Endometrial microvascular endothelial cells (primary cell): ENCODE data around the gene ELMOD3. TPM values are rescaled to one million over a fixed set of nuclear protein-coding genes. Genes with fewer than 3 reads are reported as not detected.

Experiments used
- in situ Hi-C: cut with HindIII; loops from 2 replicates; pipeline ENCODE4 v1.10.0; 2017; ENCODE audit warnings: low sequenced_read_pairs, low pct_unique_long_range_greater_than_20kb; ENCODE audit errors: inconsistent ontology term
- total RNA-seq: library from RNA; depleted of rRNA; stranded (reverse); fragments of >200 nt; gene quantifications from one replicate; pipeline ENCODE4 v1.2.3, GENCODE V29; 2015; ENCODE audit errors: inconsistent ontology term

ELMOD3 gene
- total RNA-seq, 1 donor from 2014 or later, result 17.1 TPM

DNA sequence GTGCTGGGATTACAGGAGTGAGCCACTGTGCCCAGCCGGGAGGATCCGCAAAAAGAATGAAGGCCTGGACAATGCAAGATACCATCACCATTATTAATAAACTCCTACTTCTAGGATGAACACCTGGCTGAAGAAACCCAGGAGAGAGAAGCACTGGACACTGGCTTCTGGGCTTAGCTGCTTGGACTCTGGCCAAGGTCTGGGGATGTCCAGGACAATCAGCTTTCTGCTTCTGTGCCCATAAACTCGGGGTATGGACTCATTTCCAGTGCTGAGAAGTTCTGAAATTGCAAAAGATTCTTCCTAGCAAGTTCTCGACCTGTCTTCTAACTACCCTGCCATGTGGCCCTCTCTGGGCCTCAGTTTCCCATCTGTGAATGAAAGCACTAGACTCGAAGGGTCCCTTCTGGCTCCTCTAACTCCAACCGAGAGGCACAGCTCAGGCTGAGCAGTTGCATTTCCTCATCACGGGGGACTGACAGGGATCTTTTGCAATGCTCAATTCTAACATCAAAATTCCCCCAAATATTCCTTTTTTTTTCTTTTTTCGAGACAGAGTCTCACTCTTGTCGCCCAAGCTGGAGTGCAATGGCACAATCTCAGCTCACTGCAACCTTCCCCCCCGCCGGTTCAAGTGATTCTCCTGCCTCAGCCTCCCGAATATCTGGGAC lies 61.5 kb downstream of the ELMOD3 start:
- in situ Hi-C loops, result loop anchor here (25.0 kb wide), 1 partner anchor 121 kb away; the partner anchor contains the start of gene MAT2A

DNA sequence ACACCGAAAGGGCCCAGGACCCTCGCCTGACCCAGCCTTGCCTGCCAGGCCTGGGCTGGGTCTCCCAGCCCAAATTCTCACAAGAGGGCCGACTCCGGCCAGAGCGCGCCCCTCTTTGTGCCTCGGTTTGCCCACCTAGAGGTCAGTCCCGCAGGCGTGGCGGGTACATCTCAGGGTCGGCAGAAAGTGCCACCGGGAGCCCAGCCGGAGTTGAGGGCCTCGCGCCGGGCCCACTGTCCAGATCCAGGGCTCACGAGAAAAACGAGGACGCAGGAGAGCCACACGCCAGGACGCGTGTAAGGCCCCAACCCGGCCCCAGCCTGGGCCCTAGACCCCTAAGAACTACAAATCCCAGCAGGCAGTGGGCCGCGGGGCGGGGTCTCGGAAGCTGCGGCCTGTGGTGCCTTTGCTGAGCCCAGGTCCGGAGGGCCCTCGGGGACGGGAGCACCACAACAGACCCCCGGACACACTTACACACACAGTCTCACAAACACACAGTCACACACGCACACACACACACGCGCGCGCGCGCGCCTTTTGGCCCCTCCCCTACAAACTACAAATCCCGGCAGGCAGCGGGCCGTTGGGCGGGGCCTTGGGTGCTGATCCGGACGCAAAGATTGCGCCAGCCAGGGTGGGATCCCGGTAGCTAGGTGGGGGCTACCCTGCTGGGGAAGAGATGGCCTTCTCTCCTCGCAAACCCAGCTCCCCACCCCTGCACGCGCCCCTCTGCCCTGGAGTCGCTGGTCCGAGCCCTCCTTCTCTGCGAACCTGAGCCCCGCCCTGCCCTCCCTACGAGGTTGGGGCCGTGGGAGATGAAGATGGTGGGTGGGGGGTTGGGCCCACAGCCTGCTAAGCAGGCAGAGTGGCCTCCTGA lies 63.8 kb downstream of the ELMOD3 start, which contains the start of gene SH2D6:
SH2D6 (plus strand) TSS at position 583 of the 877 bp plus-strand sequence. CDS start 10,752 bp downstream, outside the sequence.
- in situ Hi-C loops, result loop anchor here (25.0 kb wide), 1 partner anchor 119 kb away; the partner anchor contains the start of gene MAT2A

DNA sequence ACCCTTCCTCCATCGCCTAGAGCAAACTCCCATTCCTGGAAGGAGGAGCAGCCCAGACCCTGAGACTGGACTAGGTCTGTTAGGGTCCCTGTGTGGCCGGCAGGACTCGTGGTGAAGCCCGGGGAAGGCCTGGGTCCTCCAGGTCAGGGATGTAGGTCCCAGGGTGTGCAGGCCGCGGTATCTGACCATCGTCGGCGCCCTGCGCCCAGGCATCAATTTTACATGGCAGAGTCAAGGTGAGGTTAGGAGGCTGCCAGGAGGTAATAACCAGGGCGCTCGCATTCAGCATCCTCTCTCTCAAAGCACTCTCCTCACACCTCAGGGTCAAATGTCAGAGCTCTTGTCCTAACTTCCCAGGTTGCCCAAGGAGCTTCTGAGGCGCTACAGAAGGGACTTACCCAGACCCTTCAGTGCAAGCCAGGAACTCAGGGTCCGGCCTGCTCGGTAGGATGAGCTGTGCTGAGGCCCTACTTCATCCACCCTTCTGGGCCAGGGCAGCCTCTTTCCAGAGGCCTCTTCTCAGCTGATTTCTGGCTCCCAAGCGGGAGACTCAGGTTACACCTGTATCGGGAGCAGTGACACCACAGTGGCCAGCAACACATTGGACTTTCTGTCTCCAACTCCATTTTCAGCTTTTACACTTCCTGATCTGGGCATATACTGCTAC lies 64.6 kb downstream of the ELMOD3 start:
- in situ Hi-C loops, result loop anchor here (25.0 kb wide), 1 partner anchor 118 kb away; the partner anchor contains the start of gene MAT2A

DNA sequence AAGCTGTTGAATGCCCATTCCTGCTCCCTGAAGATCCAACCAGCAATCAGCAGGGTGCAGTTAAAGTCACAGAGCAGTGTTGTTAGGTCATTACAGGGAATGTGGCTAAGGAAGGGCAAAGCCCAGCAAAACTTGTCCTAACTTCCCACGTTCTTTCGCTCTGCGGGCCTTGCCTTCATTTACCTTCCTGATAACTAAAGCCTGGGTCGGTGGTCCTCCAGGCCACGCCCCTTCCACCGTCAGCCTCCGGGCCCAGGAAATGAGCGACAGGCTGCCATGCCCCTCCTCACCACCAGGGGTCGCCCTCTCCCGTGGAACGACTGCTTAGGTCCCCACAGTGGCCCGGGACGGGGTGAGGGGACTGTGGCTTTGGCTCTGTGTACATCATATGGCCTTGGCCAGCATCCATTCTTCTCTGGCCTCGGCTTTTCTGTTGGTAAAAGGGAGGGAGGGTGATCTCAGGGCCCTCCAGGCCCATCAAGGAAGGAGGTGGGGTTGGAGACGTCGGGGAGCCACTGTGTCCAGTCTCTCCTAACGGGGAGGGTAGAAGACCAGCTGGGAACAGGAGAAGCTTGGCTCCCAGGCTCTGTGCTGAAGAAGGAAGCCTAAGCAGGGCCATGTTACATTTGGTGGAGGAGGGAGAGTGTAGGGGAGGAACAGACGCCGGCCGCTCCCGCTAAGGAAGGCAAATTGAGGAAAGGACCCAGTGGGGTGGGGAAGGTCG lies 66.1 kb downstream of the ELMOD3 start:
- in situ Hi-C loops, result loop anchor here (25.0 kb wide), 1 partner anchor 117 kb away; the partner anchor contains the start of gene MAT2A

DNA sequence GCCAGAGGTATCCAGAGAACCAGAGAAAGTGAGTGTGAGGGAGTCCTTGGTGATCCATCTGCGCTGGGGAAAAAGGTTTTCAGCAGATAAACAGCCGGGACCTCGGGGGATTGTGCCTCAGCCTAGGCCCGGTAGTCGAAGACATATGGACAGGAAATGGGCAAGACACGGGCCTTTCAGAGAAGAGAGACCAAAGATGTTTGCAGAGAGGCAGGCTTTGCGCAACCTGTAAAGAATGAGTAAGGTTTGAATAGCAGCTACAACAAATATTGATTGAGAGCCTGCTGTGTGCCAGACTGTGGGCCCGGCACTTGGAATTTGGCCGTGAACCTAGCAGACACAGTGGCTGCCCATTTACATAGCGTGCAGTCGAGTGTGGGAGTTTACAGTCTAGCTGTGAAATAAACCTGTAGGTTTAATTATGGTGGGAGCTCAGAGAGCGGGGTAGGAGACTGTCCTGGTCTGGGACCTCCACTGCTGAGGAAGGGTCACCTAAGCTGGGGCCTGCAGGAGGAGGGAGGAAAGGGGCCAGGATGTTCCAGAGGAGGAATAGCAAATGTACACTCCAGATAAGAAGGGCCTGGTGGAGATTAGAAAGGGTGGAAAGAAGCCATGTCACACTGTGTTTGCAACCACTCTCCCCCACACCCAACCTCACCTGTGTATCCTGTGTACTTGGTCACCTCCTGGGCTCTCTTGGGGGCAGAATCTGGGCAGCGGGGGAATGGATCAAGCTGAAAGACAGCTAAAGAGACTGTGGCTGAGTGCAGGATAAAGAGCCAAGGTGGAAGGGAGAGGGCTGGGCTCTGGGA lies 66.9 kb downstream of the ELMOD3 start:
- in situ Hi-C loops, result loop anchor here (25.0 kb wide), 1 partner anchor 116 kb away; the partner anchor contains the start of gene MAT2A

DNA sequence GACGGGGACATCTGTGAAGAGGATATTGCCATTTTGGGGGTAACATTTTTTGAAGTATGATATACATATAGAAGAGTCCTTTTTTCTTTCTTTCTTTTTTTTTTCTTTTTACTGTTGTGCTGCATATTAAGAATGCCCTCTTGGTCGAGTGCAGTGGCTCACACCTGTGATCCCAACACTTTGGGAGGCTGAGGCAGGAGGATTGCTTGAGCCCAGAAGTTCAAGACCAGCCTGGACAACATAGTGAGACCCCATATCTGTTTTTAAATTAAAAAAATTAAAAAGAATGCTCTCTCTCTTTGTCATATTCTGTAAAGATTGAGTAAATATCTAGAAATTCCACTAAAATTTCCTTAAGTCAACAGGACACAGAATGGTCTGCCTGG lies 67.5 kb downstream of the ELMOD3 start:
- in situ Hi-C loops, result loop anchor here (25.0 kb wide), 1 partner anchor 115 kb away; the partner anchor contains the start of gene MAT2A

DNA sequence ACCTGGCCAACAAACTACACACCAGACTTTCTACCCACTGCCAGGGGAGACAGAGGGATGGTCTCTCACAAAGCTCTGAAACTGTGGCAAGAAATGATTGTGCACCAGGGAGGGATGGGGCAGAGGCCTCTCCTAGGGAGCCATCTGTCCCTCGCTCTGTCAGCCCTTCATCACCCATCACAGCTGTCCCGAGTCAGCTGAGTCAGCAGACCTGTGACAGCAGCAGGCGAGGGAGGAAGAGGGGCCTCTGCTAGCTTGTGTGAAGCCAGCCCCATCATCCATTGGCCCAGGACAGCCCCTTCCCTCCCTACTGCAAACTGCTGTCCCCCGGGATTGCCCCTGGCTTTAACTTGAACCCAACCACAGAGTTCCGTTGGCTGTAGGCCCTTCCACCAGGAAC lies 69.0 kb downstream of the ELMOD3 start:
- in situ Hi-C loops, result loop anchor here (25.0 kb wide), 1 partner anchor 114 kb away; the partner anchor contains the start of gene MAT2A

DNA sequence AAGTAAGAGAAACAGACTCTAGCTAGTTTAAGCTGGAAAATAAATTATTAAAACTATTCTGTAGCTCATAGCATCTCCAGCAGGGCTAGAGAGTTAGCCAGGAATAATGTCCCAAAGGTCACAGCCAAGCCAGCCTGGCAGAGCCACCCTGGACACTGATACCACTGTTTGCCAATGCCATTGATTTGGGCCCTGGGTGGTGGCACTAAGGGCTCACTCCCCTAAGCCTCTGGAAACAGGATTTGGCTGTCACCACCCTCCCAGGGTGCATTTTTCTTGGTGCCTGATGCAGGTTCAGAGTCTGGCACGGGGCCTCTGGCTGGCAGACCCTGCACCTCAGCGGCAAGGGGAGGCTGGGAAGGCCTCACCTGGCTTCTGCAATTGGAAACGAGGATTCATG lies 71.0 kb downstream of the ELMOD3 start:
- in situ Hi-C loops, result no loop called here

DNA sequence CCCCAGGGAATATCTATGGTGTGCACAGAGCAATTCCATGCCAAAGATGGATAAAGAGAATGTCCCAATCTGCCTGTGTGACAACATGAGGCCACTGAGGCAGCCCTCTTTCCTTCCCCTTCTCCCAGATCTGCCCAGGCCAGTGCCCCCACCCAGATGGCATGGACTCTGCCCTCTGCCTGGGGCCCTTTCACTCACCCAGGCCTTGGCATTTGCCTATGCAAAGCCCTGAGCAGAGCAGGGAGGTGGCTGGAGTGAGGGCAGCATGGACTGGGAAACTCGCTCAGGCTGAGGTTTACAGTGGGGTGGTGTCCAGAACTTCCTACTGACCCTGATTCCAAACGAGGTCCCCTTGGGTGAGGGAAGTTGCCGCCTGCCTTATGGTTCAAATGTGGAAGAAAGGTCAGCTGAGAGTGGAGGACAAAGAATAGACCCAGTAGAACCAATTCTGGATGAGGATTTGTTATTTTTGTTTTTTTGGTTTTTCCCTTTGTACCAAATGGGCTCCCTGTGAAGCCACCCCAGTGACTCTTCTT lies 72.8 kb downstream of the ELMOD3 start:
- in situ Hi-C loops, result no loop called here

DNA sequence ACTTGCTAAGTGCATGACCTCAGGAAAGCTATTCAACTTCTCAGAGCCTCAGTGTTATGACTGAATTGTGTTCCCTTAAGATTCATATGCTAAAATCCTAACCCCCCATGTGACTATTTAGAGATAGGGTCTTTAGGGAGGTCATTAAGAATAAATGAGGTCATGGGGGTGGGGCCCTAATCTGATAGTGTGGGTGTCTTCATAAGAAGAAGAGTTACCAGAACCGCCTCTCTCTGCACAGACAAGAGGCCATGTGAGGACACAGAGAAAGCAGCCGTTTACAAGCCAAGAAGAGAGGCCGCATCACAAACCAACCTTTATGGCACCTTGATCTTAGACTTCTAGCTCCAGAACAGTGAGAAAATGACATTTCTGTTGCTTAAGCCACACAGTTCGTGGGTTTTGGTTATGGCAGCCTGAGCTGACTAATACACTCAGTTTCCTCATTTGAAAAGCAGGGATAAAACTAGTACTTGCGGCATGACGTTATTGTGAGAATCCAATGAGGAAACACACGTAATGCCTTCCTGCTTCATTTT lies 73.8 kb downstream of the ELMOD3 start:
- in situ Hi-C loops, result no loop called here

DNA sequence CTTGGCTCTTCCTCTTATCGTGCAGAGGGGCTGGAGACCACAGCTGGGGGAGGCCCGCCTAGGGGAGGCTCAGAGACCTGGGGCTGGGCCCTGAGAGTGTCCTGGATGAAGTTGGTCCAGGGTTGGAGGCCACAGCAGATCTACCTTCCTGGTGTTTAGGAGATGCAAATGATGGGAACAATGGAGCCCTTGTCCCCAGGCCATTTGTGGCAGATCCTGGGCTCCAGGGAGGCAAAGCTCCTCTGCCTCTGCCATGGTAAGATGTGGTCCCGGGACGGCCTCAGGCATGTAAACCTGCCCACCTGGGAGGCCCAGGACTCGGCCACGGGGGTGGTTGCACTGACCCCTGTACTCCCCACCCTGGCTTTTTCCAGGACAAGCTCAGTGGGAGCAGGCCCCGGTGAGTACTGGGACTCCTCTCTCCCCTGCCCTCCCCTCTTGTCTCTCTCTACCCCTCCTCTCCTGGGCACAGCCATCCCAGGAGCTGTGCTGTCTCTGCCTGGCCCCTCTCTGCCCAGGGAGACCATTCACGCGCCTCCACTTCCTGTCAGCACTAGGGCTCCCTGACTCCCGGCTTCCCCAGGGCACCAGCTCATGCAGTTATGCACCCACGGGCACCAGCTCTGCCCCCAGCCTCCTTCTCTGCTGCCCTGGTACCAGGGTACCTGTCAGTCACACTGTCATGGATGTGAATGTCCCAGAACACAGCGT lies 74.8 kb downstream of the ELMOD3 start:
- in situ Hi-C loops, result no loop called here

DNA sequence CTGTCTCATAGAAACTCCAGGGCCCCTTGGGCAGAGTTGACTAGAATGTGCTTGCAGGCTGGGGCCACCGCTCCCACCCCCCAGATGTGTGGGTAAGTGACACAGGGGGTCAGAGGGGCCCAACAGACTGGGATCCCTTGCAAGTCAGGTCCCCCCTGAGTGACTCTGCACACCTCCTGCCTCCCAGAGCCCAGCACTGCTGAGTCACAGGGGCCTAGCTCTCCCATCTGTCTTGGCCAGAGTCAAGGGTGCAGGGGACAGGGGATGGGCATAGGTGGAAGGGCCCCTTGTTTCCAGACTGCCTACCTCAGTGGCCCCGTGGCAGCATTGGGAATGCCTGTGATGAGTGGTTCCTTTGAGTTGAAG lies 75.3 kb downstream of the ELMOD3 start:
- in situ Hi-C loops, result no loop called here

DNA sequence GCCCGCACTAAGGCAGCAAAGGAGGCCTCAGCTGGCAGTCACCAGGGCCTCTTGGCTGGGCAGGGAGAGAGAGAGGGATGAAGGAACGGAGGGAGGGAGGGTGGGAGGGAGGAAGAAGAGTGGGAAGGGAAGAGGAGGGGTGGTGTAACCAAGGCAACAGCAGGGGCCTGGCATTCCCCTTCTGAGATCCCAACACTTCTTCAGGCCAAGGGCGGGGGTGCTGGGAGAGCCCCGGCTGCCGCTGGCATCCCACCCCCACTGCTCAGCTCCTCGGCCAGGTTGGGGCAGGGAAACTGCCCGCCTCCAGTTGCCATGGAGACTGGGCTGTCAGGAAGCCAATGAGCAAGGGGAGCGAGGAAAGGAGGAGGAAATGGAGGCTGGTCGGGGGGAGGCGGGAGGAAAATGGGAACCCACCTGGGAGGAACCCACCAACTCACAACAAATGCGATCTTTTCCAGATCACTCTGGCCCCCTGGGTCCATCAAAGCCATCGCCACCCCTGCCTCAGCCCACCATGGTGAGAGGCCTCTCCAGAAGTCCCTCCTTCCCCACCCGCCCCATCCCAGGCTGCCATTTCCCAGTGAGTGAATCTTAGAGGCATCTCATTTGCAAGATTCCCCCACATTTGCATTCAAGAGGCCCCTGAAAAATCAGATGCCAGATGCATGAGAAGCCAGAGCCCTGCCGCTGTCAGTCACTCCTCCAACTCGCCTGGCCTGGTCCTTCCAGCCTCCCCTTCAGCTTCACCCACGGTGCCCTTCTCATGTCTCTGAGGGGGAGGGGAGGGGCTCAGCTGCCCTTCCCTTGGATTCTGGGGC lies 76.4 kb downstream of the ELMOD3 start:
- in situ Hi-C loops, result no loop called here

DNA sequence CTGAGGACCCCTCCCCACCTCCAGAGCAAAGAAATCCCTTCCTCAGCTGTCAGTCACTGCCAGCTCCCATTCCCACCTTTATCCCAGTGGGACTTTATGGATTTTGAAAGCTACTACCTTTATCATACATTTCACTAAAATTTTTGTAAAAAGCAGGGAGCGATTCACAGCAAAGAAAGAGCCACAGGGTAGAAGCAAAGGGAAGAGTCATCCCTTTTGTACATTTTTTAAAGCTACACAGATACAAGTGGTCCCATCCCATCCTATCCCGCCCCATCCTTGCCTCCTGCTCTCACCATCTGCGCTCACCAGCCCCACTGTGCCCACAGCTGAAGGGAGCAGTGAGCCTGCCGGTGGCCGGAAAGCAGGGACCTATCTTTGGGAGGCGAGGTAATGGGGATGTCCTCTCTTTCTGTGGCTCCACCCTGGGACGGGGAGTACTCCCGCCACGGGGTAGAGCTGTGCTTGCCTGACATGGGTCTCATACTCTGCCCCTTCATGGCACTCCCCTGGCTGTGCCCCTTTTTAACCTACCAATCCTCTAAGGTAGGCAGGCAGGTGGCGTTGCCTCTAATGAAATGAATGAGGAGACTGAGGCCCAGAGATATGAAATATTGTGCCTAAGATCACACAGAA lies 77.1 kb downstream of the ELMOD3 start:
- in situ Hi-C loops, result no loop called here

DNA sequence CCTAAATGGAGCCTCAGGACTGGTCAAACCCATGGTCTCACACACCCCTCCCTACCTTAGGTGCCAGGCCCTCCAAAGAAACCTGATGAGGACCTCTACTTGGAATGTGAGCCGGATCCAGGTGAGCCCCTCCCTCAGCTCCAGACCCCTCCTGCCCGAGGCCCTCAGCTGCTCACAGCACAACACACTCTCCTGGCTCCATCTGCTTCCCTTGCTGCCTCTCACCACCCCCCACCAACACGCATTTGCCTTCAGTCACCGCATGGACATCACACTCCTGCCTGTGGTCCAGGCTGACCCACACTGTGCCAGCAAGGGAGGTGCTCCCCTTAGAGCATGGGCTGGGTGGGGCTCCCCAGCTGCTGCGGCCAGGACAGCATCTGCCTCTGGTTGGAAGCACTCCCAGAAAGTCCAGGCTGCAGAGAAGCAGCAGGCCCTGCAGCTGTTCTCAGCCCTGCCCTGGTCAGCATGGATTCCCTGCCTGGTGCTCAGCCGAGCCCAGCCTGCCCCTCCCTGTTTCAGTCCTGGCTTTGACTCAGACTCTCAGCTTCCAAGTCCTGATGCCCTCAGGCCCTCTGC lies 79.0 kb downstream of the ELMOD3 start:
- in situ Hi-C loops, result no loop called here
